Measurements from ENCODE around the gene TMEM255B. TPM values are rescaled to one million over a fixed set of nuclear protein-coding genes. Genes with fewer than 3 reads are reported as not detected.
"Not testable (repeated sequence)": the region's sequence is repeated elsewhere in the genome, so short reads cannot be mapped to it uniquely, and the experiment has no call there.

The TMEM255B gene
- total RNA-seq, 2 donors from 2014 or later = 0.86 to 1.4 TPM

DNA sequence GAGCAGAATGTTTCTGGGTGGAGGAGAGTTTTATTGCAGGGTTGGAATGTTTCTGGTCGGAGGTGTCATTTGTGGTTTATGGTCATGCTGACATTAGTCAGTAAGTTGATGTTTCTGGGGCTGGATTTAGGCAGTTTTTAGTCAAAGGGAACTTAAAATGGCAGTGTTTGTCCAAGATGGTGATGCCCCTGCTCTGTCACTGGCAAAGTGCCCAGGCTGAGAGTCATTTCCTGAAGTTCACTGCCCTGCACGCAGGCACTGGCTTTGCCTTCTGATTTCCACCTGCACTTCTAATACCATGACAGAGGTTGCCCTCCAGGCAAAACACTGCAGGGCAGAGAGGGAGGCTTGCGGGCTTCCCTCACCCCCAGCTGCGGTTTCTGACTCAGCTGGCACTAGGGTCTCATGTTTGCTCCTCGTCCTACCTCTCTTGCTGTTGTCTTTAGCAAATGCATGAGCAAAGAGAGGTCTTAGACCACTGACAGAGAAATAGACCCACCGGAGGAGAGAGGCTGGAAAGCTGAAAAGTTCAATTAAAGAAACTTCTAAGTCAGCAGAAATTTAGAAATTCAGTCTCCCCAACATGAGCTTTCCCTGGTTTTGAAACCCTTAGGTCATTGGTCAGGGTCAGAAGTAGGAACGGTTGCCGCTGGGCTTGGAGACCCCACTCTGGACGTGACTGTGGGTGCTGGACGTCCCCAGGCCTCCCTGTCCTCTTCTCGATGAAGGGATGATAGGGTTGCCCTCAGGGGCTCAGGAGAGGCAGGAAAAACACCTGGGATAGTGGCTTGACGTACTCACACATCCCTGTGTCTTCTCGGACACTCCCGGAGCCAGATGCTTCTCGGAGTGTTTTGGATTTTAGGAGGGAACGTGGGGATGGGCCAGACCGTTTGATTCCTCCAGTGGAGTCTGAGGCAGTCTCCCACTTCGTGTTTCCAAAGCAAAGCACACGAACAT is 26.3 kb downstream of the TMEM255B start:
- H3K9me3 ChIP-seq (ENCODE audit: control insufficient read depth, low read length, poor library complexity, severe bottlenecking) = no peaks in the 10 kb centered on the region
- peaks cover 2% of the 10 kb centered on the region for H3K36me3 Mint-ChIP-seq (ENCODE audit: low read depth)
- H3K4me3 Mint-ChIP-seq = peak overlapping the region; percentile 0
- peaks cover 29% of the 10 kb centered on the region for H3K27me3 Mint-ChIP-seq
- no peak for DNase-seq
- no peaks in the 10 kb centered on the region for H3K4me1 Mint-ChIP-seq
- no peak for ATAC-seq
- H3K27ac Mint-ChIP-seq = no peak overlapping the region

DNA sequence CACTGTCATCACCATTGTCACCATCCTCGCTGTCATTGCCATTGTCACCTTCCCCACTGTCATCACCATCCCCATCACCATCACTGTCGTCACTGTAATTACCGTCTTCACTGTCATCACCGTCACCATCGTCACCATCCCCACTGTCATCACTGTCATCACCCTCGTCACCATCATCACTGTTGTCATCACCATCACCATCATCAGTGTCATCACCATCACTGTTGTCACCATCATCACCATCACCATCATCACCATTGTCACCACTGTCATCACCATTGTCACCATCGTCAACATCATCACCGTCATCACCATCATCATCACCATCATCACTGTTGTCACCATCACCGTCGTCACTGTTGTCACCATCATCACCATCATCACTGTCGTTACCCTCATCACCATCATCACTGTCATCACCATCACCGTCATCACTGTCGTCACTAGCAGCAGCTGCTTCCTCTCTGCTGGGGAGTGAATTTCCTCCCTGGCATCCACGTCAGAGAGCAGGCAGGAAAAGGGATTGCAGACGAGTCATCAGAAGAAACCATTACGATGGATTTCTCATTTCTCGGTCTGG is 27.3 kb downstream of the TMEM255B start:
- no peak for DNase-seq
- H3K36me3 Mint-ChIP-seq (ENCODE audit: low read depth) = peaks cover 2% of the 10 kb centered on the region
- ATAC-seq = no peak
- no peak overlapping the region for H3K27ac Mint-ChIP-seq
- H3K27me3 Mint-ChIP-seq = peaks cover 37% of the 10 kb centered on the region
- no peaks in the 10 kb centered on the region for H3K9me3 ChIP-seq (ENCODE audit: control insufficient read depth, low read length, poor library complexity, severe bottlenecking)
- H3K4me3 Mint-ChIP-seq = no peak overlapping the region
- H3K4me1 Mint-ChIP-seq = peaks cover 2% of the 10 kb centered on the region

GRCh38 chr13:113787694-113788093 is 28.7 kb downstream of the TMEM255B start:
- DNase-seq (no peak), ATAC-seq (no peak)
- peaks cover 2% of the 10 kb centered on the region for H3K4me1 Mint-ChIP-seq
- H3K36me3 Mint-ChIP-seq (ENCODE audit: low read depth) = peaks cover 2% of the 10 kb centered on the region
- no peak overlapping the region for H3K4me3 Mint-ChIP-seq
- H3K27me3 Mint-ChIP-seq = peaks cover 46% of the 10 kb centered on the region
- no peaks in the 10 kb centered on the region for H3K9me3 ChIP-seq (ENCODE audit: control insufficient read depth, low read length, poor library complexity, severe bottlenecking)
- no peak overlapping the region for H3K27ac Mint-ChIP-seq

- DNase-seq (no peak), ATAC-seq (no peak)
- no peak overlapping the region for H3K4me3 Mint-ChIP-seq
- peaks cover 2% of the 10 kb centered on the region for H3K4me1 Mint-ChIP-seq
- H3K36me3 Mint-ChIP-seq (ENCODE audit: low read depth) = peaks cover 2% of the 10 kb centered on the region
- peaks cover 45% of the 10 kb centered on the region for H3K27me3 Mint-ChIP-seq
- no peaks in the 10 kb centered on the region for H3K9me3 ChIP-seq (ENCODE audit: control insufficient read depth, low read length, poor library complexity, severe bottlenecking)
- no peak overlapping the region for H3K27ac Mint-ChIP-seq
Measured at GRCh38 chr13:113788413-113789135, 29.5 kb downstream of the TMEM255B start.

GRCh38 chr13:113789167-113789566 is 30.1 kb downstream of the TMEM255B start:
- ATAC-seq = no peak

DNA sequence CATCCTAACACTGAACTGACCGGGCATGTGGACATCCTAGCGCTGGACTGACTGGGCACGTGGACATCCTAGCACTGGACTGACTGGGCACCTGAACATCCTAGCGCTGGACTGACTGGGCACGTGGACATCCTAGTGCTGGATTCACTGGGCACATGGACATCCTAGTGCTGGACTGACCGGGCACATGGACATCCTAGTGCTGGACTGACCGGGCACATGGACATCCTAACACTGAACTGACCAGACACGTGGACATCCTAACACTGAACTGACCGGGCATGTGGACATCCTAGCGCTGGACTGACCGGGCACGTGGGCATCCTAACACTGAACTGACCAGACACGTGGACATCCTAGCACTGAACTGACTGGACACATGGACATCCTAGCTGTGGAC is 30.9 kb downstream of the TMEM255B start:
- not testable (repeated sequence) for H3K4me1 Mint-ChIP-seq; H3K27ac Mint-ChIP-seq; ATAC-seq; H3K36me3 Mint-ChIP-seq (ENCODE audit: low read depth); H3K4me3 Mint-ChIP-seq; DNase-seq; H3K9me3 ChIP-seq (ENCODE audit: control insufficient read depth, low read length, poor library complexity, severe bottlenecking)
- H3K27me3 Mint-ChIP-seq = peaks cover 31% of the 10 kb centered on the region

More at GRCh38 chr13:113789167-113789566, 30.1 kb downstream of the TMEM255B start:
- Mint-ChIP-seq H3K36me3 (ENCODE audit: low read depth) (peaks cover 2% of the 10 kb centered on the region), H3K4me1 (peaks cover 2% of the 10 kb centered on the region), H3K27me3 (peaks cover 39% of the 10 kb centered on the region), H3K27ac (no peak overlapping the region), H3K4me3 (no peak overlapping the region)
- H3K9me3 ChIP-seq (ENCODE audit: control insufficient read depth, low read length, poor library complexity, severe bottlenecking) = no peaks in the 10 kb centered on the region
- no peak for DNase-seq

GRCh38 chr13:113791226-113791625 is 32.2 kb downstream of the TMEM255B start:
- Mint-ChIP-seq H3K27me3 (peaks cover 27% of the 10 kb centered on the region), H3K36me3 (ENCODE audit: low read depth) (no peaks in the 10 kb centered on the region), H3K4me1 (peaks cover 2% of the 10 kb centered on the region), H3K27ac (no peak overlapping the region), H3K4me3 (no peak overlapping the region)
- DNase-seq = no peak
- no peak for ATAC-seq
- no peaks in the 10 kb centered on the region for H3K9me3 ChIP-seq (ENCODE audit: control insufficient read depth, low read length, poor library complexity, severe bottlenecking)

- peaks cover 27% of the 10 kb centered on the region for H3K27me3 Mint-ChIP-seq
Measured at GRCh38 chr13:113791761-113792160, 32.7 kb downstream of the TMEM255B start.

DNA sequence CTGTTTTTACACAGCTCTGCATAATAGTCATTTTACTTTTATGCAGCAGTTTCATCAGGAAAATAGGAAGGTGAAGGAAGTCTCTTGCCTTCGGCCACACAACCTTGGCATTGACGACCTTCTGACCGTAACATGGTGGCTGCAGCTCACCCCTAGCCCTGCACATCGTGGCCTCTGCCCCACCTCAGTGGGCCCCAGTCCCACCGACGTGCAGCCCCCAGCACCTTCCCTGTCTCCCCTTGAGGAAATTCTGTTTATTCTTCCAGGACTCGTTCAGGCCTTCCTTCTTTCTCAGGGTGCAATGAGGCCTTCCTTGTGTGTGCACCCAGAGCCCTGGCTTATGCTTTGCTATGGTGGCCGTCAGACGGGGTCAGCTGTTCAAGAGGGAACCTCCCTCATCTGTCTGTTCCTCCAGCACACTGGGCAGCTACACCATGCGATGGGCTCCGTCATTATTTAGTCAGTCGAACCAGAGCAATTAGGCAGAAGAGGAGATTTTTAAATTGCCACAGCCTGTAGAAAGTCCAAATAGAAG is 33.3 kb downstream of the TMEM255B start:
- DNase-seq (no peak), ATAC-seq (no peak)
- Mint-ChIP-seq H3K27me3 (peaks cover 27% of the 10 kb centered on the region), H3K36me3 (ENCODE audit: low read depth) (no peaks in the 10 kb centered on the region), H3K27ac (no peak overlapping the region), H3K4me1 (peaks cover 2% of the 10 kb centered on the region), H3K4me3 (no peak overlapping the region)
- no peaks in the 10 kb centered on the region for H3K9me3 ChIP-seq (ENCODE audit: control insufficient read depth, low read length, poor library complexity, severe bottlenecking)

More at GRCh38 chr13:113791761-113792160, 32.7 kb downstream of the TMEM255B start:
- Mint-ChIP-seq H3K36me3 (ENCODE audit: low read depth) (no peaks in the 10 kb centered on the region), H3K27ac (no peak overlapping the region), H3K4me1 (peaks cover 2% of the 10 kb centered on the region), H3K4me3 (no peak overlapping the region)
- no peaks in the 10 kb centered on the region for H3K9me3 ChIP-seq (ENCODE audit: control insufficient read depth, low read length, poor library complexity, severe bottlenecking)
- no peak for ATAC-seq
- no peak for DNase-seq

DNA sequence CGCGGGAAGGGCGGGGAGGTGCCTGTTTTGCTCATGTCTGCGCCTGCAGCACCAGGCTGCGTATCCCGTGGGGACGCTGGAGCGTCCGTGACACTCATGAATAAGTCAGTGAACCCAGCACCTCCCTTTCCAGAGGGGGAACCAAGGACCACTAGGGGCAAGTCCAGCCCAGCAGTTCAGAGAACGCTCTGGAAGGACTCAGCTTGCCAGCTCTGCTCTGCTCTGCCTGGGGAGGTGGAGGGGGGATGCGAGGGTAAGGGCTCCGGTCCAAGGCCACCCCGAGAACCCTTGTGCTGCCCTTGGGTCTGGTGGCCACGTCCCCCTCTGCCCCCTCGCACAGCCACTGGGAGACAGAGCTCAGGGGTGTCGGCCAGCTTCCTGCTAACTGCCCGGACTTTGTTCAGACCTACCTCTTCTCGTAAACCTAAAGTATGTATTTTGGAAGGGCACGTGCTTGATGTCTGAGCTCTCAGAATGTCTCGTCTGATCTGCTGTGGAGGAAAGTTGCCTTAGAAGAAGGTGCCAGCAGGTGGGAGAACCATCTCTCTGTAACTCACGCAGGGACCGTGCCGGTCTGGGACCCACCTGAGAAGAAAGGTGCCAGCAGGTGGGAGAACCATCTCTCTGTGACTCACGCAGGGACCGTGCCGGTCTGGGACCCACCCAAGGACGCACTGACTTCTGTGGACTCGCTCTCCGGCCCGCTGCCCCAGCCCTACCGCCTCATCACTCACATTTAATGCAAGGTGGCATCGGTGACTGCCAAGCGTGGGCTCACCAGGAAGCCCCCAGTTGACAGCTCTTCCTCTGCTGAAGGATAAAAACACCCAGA is 34.1 kb downstream of the TMEM255B start:
- Mint-ChIP-seq H3K4me3 (no peak overlapping the region), H3K4me1 (peaks cover 2% of the 10 kb centered on the region), H3K27me3 (peaks cover 27% of the 10 kb centered on the region), H3K27ac (no peak overlapping the region), H3K36me3 (ENCODE audit: low read depth) (no peaks in the 10 kb centered on the region)
- DNase-seq = no peak
- ATAC-seq = no peak
- H3K9me3 ChIP-seq (ENCODE audit: control insufficient read depth, low read length, poor library complexity, severe bottlenecking) = no peaks in the 10 kb centered on the region

DNA sequence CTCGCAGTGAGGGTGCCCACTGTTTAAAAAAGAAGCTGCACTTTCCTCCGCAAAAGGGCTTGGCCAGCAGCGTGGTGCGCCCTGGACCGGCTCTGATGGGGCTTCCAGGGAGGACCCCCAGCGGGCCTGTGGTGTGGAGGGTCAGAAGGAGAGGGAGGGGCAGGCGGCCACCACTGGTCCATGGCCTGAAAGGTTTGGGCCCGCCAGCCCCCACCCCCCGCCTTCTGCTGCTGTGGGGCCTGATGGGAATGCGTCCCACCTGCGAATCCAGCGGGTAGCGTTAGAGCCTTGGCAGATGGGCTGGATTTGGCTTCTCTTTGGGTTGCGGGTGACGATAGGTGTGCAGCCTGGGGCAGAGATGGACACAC is 34.7 kb downstream of the TMEM255B start:
- no peak overlapping the region for H3K27ac Mint-ChIP-seq
- no peaks in the 10 kb centered on the region for H3K36me3 Mint-ChIP-seq (ENCODE audit: low read depth)
- H3K27me3 Mint-ChIP-seq = peaks cover 27% of the 10 kb centered on the region
- DNase-seq (no peak), ATAC-seq (no peak)
- peaks cover 2% of the 10 kb centered on the region for H3K4me1 Mint-ChIP-seq
- no peak overlapping the region for H3K4me3 Mint-ChIP-seq
- H3K9me3 ChIP-seq (ENCODE audit: control insufficient read depth, low read length, poor library complexity, severe bottlenecking) = no peaks in the 10 kb centered on the region

GRCh38 chr13:113794086-113794485 is 35.1 kb downstream of the TMEM255B start:
- no peak overlapping the region for H3K27ac Mint-ChIP-seq
- peaks cover 2% of the 10 kb centered on the region for H3K4me1 Mint-ChIP-seq
- no peak for DNase-seq

More at GRCh38 chr13:113794086-113794485, 35.1 kb downstream of the TMEM255B start:
- H3K27me3 Mint-ChIP-seq = peaks cover 26% of the 10 kb centered on the region
- no peak for ATAC-seq
- no peaks in the 10 kb centered on the region for H3K36me3 Mint-ChIP-seq (ENCODE audit: low read depth)
- no peak overlapping the region for H3K4me3 Mint-ChIP-seq
- H3K9me3 ChIP-seq (ENCODE audit: control insufficient read depth, low read length, poor library complexity, severe bottlenecking) = no peaks in the 10 kb centered on the region
